Choroid plexus epithelial cell (primary cell): Measurements from ENCODE around the gene RSPRY1.
"Not testable (repeated sequence)": the region's sequence is repeated elsewhere in the genome, so short reads cannot be mapped to it uniquely, and the experiment has no call there.

ENCODE experiments used
- DNase-seq: peaks from one replicate; pipeline ENCODE4 v3.0.0-alpha.2; 2010; ENCODE audit warnings: low read depth
- H3K4me3 ChIP-seq: 2 replicates; pipeline ENCODE4 v1.5.1; 2011; ENCODE audit warnings: low read depth, mild to moderate bottlenecking, control low read depth, low read length, moderate library complexity
- TF ChIP-seq, protein P1 (sequence below): conservative IDR thresholded peaks from 2 replicates; pipeline ENCODE4 v1.5.1; 2011; ENCODE audit warnings: low read depth, mild to moderate bottlenecking, control low read depth, inconsistent platforms, low read length, moderate library complexity

Gene RSPRY1

GRCh38 chr16:57262841-57263540, 76.9 kb downstream of the RSPRY1 start:
- no peak for DNase-seq
- TF ChIP-seq, protein P1, sequence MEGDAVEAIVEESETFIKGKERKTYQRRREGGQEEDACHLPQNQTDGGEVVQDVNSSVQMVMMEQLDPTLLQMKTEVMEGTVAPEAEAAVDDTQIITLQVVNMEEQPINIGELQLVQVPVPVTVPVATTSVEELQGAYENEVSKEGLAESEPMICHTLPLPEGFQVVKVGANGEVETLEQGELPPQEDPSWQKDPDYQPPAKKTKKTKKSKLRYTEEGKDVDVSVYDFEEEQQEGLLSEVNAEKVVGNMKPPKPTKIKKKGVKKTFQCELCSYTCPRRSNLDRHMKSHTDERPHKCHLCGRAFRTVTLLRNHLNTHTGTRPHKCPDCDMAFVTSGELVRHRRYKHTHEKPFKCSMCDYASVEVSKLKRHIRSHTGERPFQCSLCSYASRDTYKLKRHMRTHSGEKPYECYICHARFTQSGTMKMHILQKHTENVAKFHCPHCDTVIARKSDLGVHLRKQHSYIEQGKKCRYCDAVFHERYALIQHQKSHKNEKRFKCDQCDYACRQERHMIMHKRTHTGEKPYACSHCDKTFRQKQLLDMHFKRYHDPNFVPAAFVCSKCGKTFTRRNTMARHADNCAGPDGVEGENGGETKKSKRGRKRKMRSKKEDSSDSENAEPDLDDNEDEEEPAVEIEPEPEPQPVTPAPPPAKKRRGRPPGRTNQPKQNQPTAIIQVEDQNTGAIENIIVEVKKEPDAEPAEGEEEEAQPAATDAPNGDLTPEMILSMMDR, result no peak
- no peak overlapping the region for H3K4me3 ChIP-seq

DNA sequence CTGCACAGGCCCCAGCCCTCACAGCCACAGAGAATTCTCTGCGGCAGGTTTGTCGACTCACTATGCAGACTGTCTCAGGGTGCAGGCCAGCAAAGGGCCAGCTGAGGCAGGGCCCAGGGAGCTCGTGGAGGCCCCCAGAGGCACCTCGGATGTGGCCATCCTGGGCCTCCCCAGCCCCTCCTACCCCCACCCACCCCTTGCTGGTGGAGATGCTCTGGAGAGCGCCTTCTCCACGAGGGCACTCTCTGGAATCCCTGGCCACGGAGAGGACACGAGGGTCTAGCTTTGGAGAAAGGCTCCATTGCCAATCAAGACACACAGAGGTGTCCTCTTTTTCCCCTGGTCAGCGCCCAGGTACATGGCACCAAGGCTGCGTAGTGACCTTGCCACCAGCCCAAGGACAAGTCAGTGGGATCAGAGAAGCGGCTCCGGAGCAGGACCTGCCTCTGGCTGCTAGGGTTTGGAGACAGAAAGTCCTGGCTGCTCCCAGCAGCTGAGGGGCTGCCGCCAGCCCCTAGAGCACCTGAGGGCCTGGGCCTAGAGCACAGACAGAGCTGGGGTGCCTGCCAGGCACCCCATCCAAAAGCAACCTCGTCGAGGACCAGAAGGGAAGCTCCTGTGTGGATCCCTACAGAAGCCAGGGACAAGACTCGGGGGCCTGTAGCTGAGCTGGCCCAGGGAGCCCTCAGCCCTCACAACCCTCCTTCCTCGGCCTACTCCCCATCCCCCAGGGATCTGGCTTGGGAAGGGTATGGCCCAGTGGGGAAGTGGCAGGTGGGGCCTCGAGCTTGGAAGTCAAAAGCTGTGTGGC, 77.6 kb downstream of the RSPRY1 start:
- TF ChIP-seq, protein P1, result no peak
- no peak for DNase-seq
- H3K4me3 ChIP-seq, result no peak overlapping the region

DNA sequence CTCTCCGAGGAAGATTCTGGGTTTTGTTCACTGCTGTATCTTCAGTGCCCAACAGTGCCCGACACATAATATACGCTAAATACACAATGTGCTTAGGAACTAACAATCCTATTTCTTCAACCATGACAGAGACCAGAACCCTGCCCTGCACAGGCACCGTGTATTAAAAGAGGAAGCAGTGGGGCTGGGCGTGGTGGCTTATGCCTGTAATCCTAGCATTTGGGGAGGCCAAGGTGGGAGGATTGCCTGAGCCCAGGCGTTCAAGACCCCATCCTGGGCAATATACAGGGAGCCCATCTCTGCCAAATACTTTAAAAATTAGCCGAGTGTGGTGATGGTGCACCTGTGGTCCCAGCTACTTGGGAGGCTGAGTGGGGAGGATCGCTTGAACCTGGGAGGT, 78.3 kb downstream of the RSPRY1 start:
- no peak for DNase-seq
- H3K4me3 ChIP-seq, result no peak overlapping the region
- TF ChIP-seq, protein P1, result no peak

GRCh38 chr16:57264950-57265371, 78.8 kb downstream of the RSPRY1 start:
- DNase-seq, result no peak

GRCh38 chr16:57265850-57266530, 79.9 kb downstream of the RSPRY1 start:
- no peak overlapping the region for H3K4me3 ChIP-seq

More at GRCh38 chr16:57264950-57265371, 78.8 kb downstream of the RSPRY1 start:
- no peak overlapping the region for H3K4me3 ChIP-seq
- TF ChIP-seq, protein P1, result no peak

DNA sequence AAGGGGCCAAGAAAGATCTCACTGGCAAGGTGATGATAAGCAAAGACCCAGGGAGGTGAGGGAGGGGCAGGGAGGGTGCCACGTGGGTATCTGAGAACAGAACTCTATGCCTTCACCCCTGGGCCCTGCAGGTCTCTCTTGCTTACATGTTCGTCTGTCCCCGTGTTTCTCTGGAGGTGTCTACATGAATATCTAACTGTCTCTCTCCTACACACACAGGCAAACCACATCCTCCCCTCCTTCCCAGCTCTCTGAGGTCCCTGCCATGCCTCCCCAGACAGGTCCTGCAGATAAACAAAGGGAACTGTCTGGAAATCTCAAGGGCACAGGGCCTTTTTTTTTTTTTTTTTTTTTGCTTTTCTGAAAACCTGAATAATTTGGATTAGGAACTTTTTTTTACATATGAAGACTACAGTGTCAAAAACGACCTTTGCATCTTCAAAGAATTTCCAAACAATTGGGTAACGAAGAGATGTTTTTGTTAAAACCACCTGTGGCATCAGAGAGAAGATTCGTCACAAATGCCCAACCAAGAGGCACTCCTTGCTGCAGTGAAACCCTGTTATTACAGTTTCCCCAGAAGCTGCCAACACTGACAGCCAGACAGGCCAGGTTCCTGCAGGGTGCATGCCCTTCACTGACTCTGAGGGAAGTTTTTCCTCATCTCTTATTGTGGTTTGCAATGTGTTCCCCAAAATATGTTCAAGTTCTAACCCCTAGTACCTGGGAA, 80.6 kb downstream of the RSPRY1 start:
- H3K4me3 ChIP-seq, result no peak overlapping the region
- DNase-seq, result no peak
- TF ChIP-seq, protein P1, result no peak

More at GRCh38 chr16:57265850-57266530, 79.9 kb downstream of the RSPRY1 start:
- no peak for DNase-seq
- TF ChIP-seq, protein P1, result no peak

- H3K4me3 ChIP-seq, DNase-seq: not testable (repeated sequence)
Observed at GRCh38 chr16:57267343-57267742, 81.2 kb downstream of the RSPRY1 start.
